Pancreas (tissue), 10 donors: Measurements from ENCODE around the gene KDM2B. TPM values are rescaled to one million over a fixed set of nuclear protein-coding genes. Genes with fewer than 3 reads are reported as not detected.

Source experiments
- ATAC-seq, 4 donors: fragments of 200-7000 bp; cut with Tn5 transposase; one replicate each; pipeline versions ENCODE4 v1.8.0 to v1.9.1; 2020; ENCODE audit warnings: mild to moderate bottlenecking in 4 of 4, moderate library complexity in 4 of 4
- DNase-seq, 6 donors: peaks; one replicate each; pipeline ENCODE4 v3.0.0-alpha.2; 2020
- FAIRE-seq: peaks from 2 replicates; lab custom pipeline; 2012; peaks lifted over from hg19 to GRCh38; lab: Jason Lieb, UNC
- H3K27ac ChIP-seq, 4 donors: fragments of 200-600 bp; sonication (generic); 1 replicate in 3 of 4; 2 replicates in 1 of 4; pipeline versions ENCODE4 v1.5.0 to v1.8.0; 2020
- H3K27me3 ChIP-seq, 4 donors: fragments of 200-600 bp; one replicate each; pipeline ENCODE4 v1.8.0; 2021
- H3K36me3 ChIP-seq, 3 donors: fragments of 200-600 bp; sonication (generic) in 1 of 3; one replicate each; pipeline versions ENCODE4 v1.5.0 to v1.8.0; 2020 to 2021
- H3K4me1 ChIP-seq, 3 donors: fragments of 200-600 bp; one replicate each; pipeline ENCODE4 v1.8.0; 2021
- H3K4me3 ChIP-seq, 4 donors: fragments of 200-600 bp; sonication (generic) in 2 of 4; one replicate each; pipeline versions ENCODE4 v1.5.0 to v1.8.0; 2020 to 2021
- H3K9me3 ChIP-seq, 4 donors: fragments of 200-600 bp; one replicate each; pipeline ENCODE4 v1.8.0; 2021
- CTCF ChIP-seq, 4 donors: fragments of 200-600 bp; sonication (generic) in 3 of 4; IDR thresholded peaks; one replicate each; pipeline versions ENCODE4 v1.5.0 to v1.8.0; 2021; ENCODE audit warnings: antibody characterized with exemption in 4 of 4
- WGBS, 2 donors: extraction: QIAGEN DNeasy Blood & Tissue Kit; methylation state at CpG; one replicate each; pipeline ENCODE4 v1.1.7; 2013; 5-methylcytosine and 5-hydroxymethylcytosine counted together
- intact Hi-C, 3 donors: fragments of 100-400 bp; cut with DNase I; formaldehyde crosslinking; loops; one replicate each; pipeline versions ENCODE4 v1.11.1 to v1.14.2; 2022
- polyA plus RNA-seq, 2 donors: library from polyadenylated mRNA; stranded (reverse); fragments of 200-250 nt; gene quantifications; one replicate each; pipeline ENCODE4 v1.2.3, GENCODE V29; 2013
- total RNA-seq, 6 donors: library from RNA; stranded (reverse); fragmentation: NEBNext Ultra II Directional in 4 of 6; extraction: Animal tissue kit (Norgen Biotek cat#: 25700) in 4 of 6; gene quantifications; one replicate each; pipeline versions ENCODE4 v1.2.1 to v1.2.4, GENCODE V29; 2021 to 2023
- donor health status: healthy with polysubstance abuse.
- donor health status: DM: no; HTN: no; CAD: no; lungs with moderate emphysema.
- donor health status: DM: no; HTN: no; CAD: no.
- donor health status: control.
- donor health status: control.
- donor health status: Bipolar disorder and iron deficiency.
- donor health status: DM: yes; HTN: yes; CAD: no.
- donor health status: DM: no; HTN: no; CAD: no.
- donor health status: DM: no; HTN: no; CAD: no.
- donor health status: DM: yes; HTN: yes; CAD: no.

KDM2B gene
- total and polyA plus RNA-seq, 8 donors = 7.4 to 21.7 (median 10.3) TPM

GRCh38 chr12:121576851-121577391, 3.9 kb downstream of the KDM2B start:
- DNase-seq (no peak), ATAC-seq (no peak), FAIRE-seq (no peak)
- no peaks in the 10 kb centered on the region for H3K27me3 ChIP-seq
- peaks cover 0 to 15% (median 0%) of the 10 kb centered on the region in 3 donors for H3K36me3 ChIP-seq
- no peak overlapping the region for H3K4me3 ChIP-seq
- H3K27ac ChIP-seq = no peak overlapping the region
- TF ChIP-seq CTCF (IDR thresholded peaks at IDR 0.05) = no peak
- H3K9me3 ChIP-seq = no peaks in the 10 kb centered on the region
- H3K4me1 ChIP-seq = peaks cover 0 to 19% (median 0%) of the 10 kb centered on the region in 3 donors
- WGBS, 2 donors = 65 to 67% methylated on average over 4 of the region's 4 CpGs
- intact Hi-C loops = loop anchor here in 1 of 3 donors (10.0 kb wide), 1 partner anchor 48 kb away; the partner anchor contains the start of gene ORAI1

GRCh38 chr12:121575952-121576625, 4.7 kb downstream of the KDM2B start:
- Histone ChIP-seq H3K4me1 (peaks cover 0 to 12% (median 0%) of the 10 kb centered on the region in 3 donors), H3K36me3 (peaks cover 0 to 15% (median 0%) of the 10 kb centered on the region in 3 donors), H3K9me3 (no peaks in the 10 kb centered on the region), H3K4me3 (no peak overlapping the region), H3K27ac (no peak overlapping the region), H3K27me3 (no peaks in the 10 kb centered on the region)
- DNase-seq (no peak), FAIRE-seq (no peak), ATAC-seq (no peak)
- intact Hi-C loops = loop anchor here in 1 of 3 donors (10.0 kb wide), 1 partner anchor 49 kb away; the partner anchor contains the start of gene ORAI1
- TF ChIP-seq CTCF (IDR thresholded peaks at IDR 0.05) = no peak
- 84 to 85% methylated on average over 13 of the region's 13 CpGs for WGBS, 2 donors

- H3K4me1 ChIP-seq = peaks cover 0 to 11% (median 0%) of the 10 kb centered on the region in 3 donors
- H3K27ac ChIP-seq = no peak overlapping the region
- DNase-seq = no peak
- WGBS, 2 donors = 71 to 73% methylated on average over 1 of the region's 1 CpG
- no peak for TF ChIP-seq CTCF (IDR thresholded peaks at IDR 0.05)
- H3K27me3 ChIP-seq = no peaks in the 10 kb centered on the region
- no peak overlapping the region for H3K4me3 ChIP-seq
- peaks cover 0 to 15% (median 0%) of the 10 kb centered on the region in 3 donors for H3K36me3 ChIP-seq
- no peak for FAIRE-seq
- intact Hi-C loops = loop anchor here in 1 of 3 donors (10.0 kb wide), 1 partner anchor 50 kb away; the partner anchor contains the start of gene ORAI1
- no peak for ATAC-seq
- no peaks in the 10 kb centered on the region for H3K9me3 ChIP-seq
These were observed 5.8 kb downstream of the KDM2B start for GRCh38 chr12:121575051-121575450.

- H3K9me3 ChIP-seq = no peaks in the 10 kb centered on the region
- ATAC-seq (no peak), DNase-seq (no peak), FAIRE-seq (no peak)
- intact Hi-C loops = loop anchor here in 1 of 3 donors (10.0 kb wide), 1 partner anchor 51 kb away; the partner anchor contains the start of gene ORAI1
- TF ChIP-seq CTCF (IDR thresholded peaks at IDR 0.05) = no peak
- no peaks in the 10 kb centered on the region for H3K27me3 ChIP-seq
- WGBS, 2 donors = 93 to 95% methylated on average over 11 of the region's 11 CpGs
- H3K27ac ChIP-seq = no peak overlapping the region
- H3K36me3 ChIP-seq = peaks cover 0 to 15% (median 0%) of the 10 kb centered on the region in 3 donors
- no peak overlapping the region for H3K4me3 ChIP-seq
- H3K4me1 ChIP-seq = peaks cover 0 to 11% (median 0%) of the 10 kb centered on the region in 3 donors
These were observed 6.8 kb downstream of the KDM2B start for GRCh38 chr12:121574025-121574424.
